GM19324 (cell line): ENCODE data around the gene LRRC25.
"Not testable (repeated sequence)": the region's sequence is repeated elsewhere in the genome, so short reads cannot be mapped to it uniquely, and the experiment has no call there.

Experiments used
- ATAC-seq: cut with Tn5 transposase; IDR thresholded peaks from one replicate; pipeline ENCODE4 v1.9.1; 2021; ENCODE audit warnings: mild to moderate bottlenecking, moderate library complexity; ENCODE audit not compliant: unreplicated experiment, low FRiP score

Gene LRRC25

GRCh38 chr19:18353378-18354005, 43.9 kb downstream of the LRRC25 start:
- no peak for ATAC-seq

GRCh38 chr19:18351544-18351943, 45.9 kb downstream of the LRRC25 start:
- ATAC-seq, result no peak

DNA sequence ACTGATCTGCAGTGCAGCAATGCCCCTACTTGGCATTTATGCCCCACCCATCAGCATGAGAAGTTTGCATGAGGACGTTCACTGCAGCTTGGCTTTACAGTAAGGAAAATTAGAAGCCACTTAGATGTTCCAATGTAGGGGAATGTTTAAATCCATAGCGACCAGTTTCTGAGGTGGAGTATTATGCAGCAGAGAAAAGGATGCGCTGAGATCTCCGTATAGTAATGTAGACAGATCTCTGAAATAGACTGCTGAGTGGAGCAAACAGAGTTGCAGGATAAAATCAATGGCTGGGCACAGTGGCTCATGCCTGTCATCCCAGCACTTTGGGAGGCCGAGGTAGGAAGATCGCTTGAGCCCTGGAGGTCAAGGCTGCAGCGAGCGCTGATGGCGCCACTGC, 46.9 kb downstream of the LRRC25 start:
- ATAC-seq, result no peak

- ATAC-seq, result no peak
Measured at GRCh38 chr19:18349524-18350128, 47.8 kb downstream of the LRRC25 start.

DNA sequence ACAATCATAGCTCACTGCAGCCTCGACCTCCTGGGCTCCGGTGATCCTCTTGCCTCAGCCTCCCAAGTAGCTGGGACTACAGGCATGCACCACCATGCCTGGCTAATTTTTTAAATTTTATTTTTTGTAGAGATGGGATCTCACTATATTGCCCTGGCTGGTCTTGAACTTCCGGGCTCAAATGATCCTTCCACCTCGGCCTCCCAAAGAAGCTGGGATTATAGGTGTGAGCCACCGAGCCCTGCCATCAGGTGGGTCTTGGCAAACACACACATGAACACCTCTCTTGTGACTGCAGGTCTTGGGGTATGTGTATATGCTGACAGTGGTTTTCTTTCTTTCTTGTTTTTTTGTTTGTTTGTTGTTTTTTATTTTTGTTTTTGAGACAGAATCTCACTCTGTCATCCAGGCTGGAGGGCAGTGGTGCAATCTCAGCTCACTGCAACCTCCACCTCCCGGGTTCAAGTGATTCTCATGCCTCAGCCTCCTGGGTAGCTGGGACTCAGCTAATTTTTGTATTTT, 48.5 kb downstream of the LRRC25 start:
- ATAC-seq, result not testable (repeated sequence)

DNA sequence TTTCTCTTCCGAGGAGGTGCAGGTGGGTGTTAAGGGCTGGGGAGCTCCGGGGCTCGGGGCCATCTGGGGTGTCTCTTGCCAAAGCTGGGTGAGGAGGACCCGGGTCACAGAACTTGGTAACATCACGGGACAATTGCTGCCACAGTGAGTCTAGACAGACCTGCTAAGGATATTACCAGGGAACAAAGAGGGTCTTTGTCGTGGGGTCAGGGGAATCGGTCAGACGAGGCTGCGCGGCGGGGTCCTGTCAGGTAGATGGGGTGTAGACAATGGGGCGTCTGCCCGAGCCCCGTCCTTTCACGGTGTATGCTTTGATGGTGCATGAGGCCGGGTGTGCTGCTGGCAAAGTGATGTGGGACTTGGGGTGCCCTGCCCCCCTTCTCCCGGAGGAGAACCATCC, 49.3 kb downstream of the LRRC25 start:
- no peak for ATAC-seq

GRCh38 chr19:18346091-18346490, 51.3 kb downstream of the LRRC25 start:
- no peak for ATAC-seq

GRCh38 chr19:18345296-18345695, 52.1 kb downstream of the LRRC25 start:
- ATAC-seq, result no peak

DNA sequence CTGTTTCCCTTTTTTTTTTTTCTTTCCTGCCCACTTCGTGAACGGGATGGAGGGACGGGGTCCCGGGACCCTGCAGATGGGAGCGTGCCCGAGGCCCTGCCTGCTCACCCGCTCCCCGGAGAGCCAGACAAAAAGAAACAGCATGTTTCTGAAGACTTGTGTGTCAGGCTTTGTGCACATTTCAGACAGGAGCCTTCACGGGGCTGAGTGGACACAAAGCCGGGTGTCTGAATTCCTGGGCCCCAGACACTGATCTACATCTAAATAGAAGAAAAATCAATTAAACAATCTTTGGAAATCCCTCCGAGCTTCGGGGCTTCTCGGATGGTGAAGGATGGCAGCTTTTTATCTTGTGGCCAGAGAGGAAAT, 52.9 kb downstream of the LRRC25 start:
- ATAC-seq, result no peak

GRCh38 chr19:18342090-18342632, 55.3 kb downstream of the LRRC25 start:
- ATAC-seq, result no peak
